SK-N-MC (cell line): Measurements from ENCODE around the gene MAGI2.

Experiments used
- EZH2 ChIP-seq: fragments of 200-600 bp; sonication (generic); IDR thresholded peaks from one replicate; pipeline ENCODE4 v1.6.1; 2017; ENCODE audit warnings: antibody characterized with exemption
- POLR2AphosphoS5 ChIP-seq: IDR thresholded peaks from 2 replicates; pipeline ENCODE4 v1.6.1; 2012; ENCODE audit warnings: mild to moderate bottlenecking, low read depth, low read length, borderline replicate concordance

DNA sequence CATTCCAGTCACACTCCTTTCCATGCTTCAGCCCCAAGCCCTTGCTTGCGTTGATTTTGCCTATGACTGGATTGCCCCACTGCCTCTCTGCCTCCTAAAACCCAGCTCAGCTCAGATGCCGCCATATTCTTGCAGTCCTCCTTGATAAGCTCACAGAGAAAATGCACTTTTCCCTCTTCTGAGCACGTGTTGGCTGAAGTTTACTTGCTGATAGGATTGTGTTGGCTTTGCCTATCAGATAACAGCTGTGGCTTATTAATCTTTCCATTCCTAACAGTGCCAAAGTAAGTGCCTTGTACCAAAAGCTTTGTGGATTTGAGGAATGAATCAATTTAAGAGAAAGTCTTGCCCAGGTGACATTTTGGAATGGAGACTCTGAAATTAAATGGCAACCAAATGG is 1405.7 kb downstream of the MAGI2 start:
- TF ChIP-seq EZH2 (no peak), POLR2AphosphoS5 (no peak)
